Measurements from ENCODE around the gene TSHZ3.

Gene TSHZ3

GRCh38 chr19:31310432-31311133, 38.7 kb downstream of the TSHZ3 start:
- TF ChIP-seq CTCF (IDR thresholded peaks at IDR 0.05; ENCODE audit: extremely low read depth, insufficient read depth, missing control alignments) = no peak
- no peak for DNase-seq (ENCODE audit: low spot score)
- in situ Hi-C loops (cut with MboI; ENCODE audit: low pct_unique_long_range_greater_than_20kb, low sequenced_read_pairs, unreplicated experiment) = no loop called here

- in situ Hi-C loops (cut with MboI; ENCODE audit: low pct_unique_long_range_greater_than_20kb, low sequenced_read_pairs, unreplicated experiment) = no loop called here
- TF ChIP-seq CTCF (IDR thresholded peaks at IDR 0.05; ENCODE audit: extremely low read depth, insufficient read depth, missing control alignments) = no peak
- no peak for DNase-seq (ENCODE audit: low spot score)
Measured at GRCh38 chr19:31308781-31309180, 40.5 kb downstream of the TSHZ3 start.

GRCh38 chr19:31307071-31307669, 42.1 kb downstream of the TSHZ3 start:
- no peak for TF ChIP-seq CTCF (IDR thresholded peaks at IDR 0.05; ENCODE audit: extremely low read depth, insufficient read depth, missing control alignments)
- DNase-seq (ENCODE audit: low spot score) = no peak
- in situ Hi-C loops (cut with MboI; ENCODE audit: low pct_unique_long_range_greater_than_20kb, low sequenced_read_pairs, unreplicated experiment) = no loop called here

GRCh38 chr19:31306006-31306753, 43.1 kb downstream of the TSHZ3 start:
- no peak for DNase-seq (ENCODE audit: low spot score)
- in situ Hi-C loops (cut with MboI; ENCODE audit: low pct_unique_long_range_greater_than_20kb, low sequenced_read_pairs, unreplicated experiment) = no loop called here
- TF ChIP-seq CTCF (IDR thresholded peaks at IDR 0.05; ENCODE audit: extremely low read depth, insufficient read depth, missing control alignments) = no peak

DNA sequence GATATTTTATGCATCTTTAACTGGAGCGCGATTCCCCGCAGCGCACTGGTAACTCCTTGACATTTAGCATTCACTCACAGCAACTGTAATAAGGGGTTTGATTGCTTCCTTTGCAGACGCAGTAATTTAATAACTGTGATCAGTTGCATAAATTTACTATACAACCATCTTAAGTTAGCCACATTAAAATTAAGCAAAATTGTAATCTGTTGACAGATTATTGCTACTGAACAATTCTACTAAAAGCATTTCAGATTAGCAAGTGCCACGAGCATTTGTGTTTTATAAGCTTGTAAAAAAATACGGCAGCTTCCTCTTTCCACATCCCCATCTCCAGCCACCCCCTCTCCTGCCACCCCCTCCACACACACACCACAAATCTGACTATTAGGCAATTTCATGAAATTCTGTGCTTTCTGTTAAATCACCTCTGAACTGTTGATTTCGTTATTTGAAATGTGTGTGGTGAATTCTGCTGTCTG, 44.4 kb downstream of the TSHZ3 start:
- DNase-seq (ENCODE audit: low spot score) = no peak
- in situ Hi-C loops (cut with MboI; ENCODE audit: low pct_unique_long_range_greater_than_20kb, low sequenced_read_pairs, unreplicated experiment) = no loop called here
- TF ChIP-seq CTCF (IDR thresholded peaks at IDR 0.05; ENCODE audit: extremely low read depth, insufficient read depth, missing control alignments) = no peak

- no peak for TF ChIP-seq CTCF (IDR thresholded peaks at IDR 0.05; ENCODE audit: extremely low read depth, insufficient read depth, missing control alignments)
- no peak for DNase-seq (ENCODE audit: low spot score)
- in situ Hi-C loops (cut with MboI; ENCODE audit: low pct_unique_long_range_greater_than_20kb, low sequenced_read_pairs, unreplicated experiment) = no loop called here
Measured at GRCh38 chr19:31303262-31303815, 45.9 kb downstream of the TSHZ3 start.
